HG02970 (cell line): Measurements from ENCODE around the gene CPT1B.
"Not testable (repeated sequence)": the region's sequence is repeated elsewhere in the genome, so short reads cannot be mapped to it uniquely, and the experiment has no call there.

Experiments
- ATAC-seq: cut with Tn5 transposase; IDR thresholded peaks from one replicate; pipeline ENCODE4 v1.9.1; 2021; ENCODE audit warnings: mild to moderate bottlenecking, moderate library complexity, moderate number of reproducible peaks; ENCODE audit not compliant: unreplicated experiment, low FRiP score

Gene CPT1B

GRCh38 chr22:50520826-50521453, 57.3 kb downstream of the CPT1B start:
- no peak for ATAC-seq

DNA sequence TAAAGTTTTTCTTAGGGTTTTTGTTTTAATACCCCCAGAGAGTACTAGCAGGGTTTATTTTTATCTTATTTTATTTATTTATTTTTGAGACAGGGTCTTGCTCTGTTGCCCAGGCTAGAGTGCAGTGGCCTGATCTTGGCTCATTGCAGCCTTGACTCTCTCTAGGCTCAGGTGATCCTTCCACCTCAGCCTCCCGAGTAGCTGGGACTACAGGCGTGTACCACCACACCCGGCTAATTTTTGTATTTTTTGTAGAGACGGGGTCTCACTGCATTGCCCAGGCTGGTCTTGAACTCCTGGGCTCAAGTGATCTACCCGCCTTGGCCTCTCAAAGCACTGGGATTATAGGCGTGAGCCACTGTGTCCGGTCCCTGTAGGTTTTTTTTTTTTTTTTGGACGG, 58.0 kb downstream of the CPT1B start:
- ATAC-seq: not testable (repeated sequence)

DNA sequence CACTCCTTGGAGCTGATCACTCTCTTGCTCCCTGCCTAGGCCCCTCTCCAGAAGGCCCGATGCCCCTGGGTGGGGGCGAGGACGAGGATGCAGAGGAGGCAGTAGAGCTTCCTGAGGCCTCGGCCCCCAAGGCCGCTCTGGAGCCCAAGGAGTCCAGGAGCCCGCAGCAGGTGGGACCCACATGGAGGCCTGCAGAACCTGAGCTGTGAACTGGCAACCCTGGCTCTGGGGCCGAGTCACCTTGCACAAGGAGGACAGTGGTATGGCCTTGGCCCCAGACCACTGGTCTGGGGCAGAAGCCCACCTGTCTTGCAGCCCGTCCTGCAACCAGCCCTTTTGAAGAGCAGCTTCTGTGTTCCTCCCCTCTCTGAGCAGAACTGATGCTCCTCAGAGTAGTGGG, 59.1 kb downstream of the CPT1B start:
- ATAC-seq: no peak
